HG03108 (cell line): ENCODE results near the gene SLC15A1.
A peak's percentile ranks its signal among the peaks of the same experiment; 100 is the strongest.

Experiments used
- ATAC-seq: cut with Tn5 transposase; IDR thresholded peaks from one replicate; pipeline ENCODE4 v1.9.1; 2021; ENCODE audit warnings: moderate library complexity; ENCODE audit not compliant: unreplicated experiment

SLC15A1 gene

GRCh38 chr13:98707281-98707999 lies 45.0 kb downstream of the SLC15A1 start:
- ATAC-seq, result peak; percentile 51

- no peak for ATAC-seq
Measured at GRCh38 chr13:98706446-98707110, 45.9 kb downstream of the SLC15A1 start.

GRCh38 chr13:98697791-98698190 lies 54.7 kb downstream of the SLC15A1 start:
- no peak for ATAC-seq

- ATAC-seq, result no peak
Measured at GRCh38 chr13:98693756-98694155, 58.7 kb downstream of the SLC15A1 start.

GRCh38 chr13:98691360-98691759 lies 61.1 kb downstream of the SLC15A1 start:
- ATAC-seq, result no peak

GRCh38 chr13:98690348-98691022 lies 62.0 kb downstream of the SLC15A1 start:
- ATAC-seq, result no peak

GRCh38 chr13:98689347-98689968 lies 63.0 kb downstream of the SLC15A1 start:
- ATAC-seq, result no peak

- no peak for ATAC-seq
Measured at GRCh38 chr13:98688373-98688772, 64.1 kb downstream of the SLC15A1 start.

GRCh38 chr13:98687319-98687718 lies 65.2 kb downstream of the SLC15A1 start:
- ATAC-seq, result no peak

- ATAC-seq, result no peak
Measured at GRCh38 chr13:98686270-98686669, 66.2 kb downstream of the SLC15A1 start.

- ATAC-seq, result no peak
Measured at GRCh38 chr13:98685146-98685545, 67.3 kb downstream of the SLC15A1 start.

GRCh38 chr13:98681049-98681448 lies 71.4 kb downstream of the SLC15A1 start:
- no peak for ATAC-seq

GRCh38 chr13:98678741-98679140 lies 73.7 kb downstream of the SLC15A1 start:
- no peak for ATAC-seq

GRCh38 chr13:98677398-98677797 lies 75.1 kb downstream of the SLC15A1 start:
- no peak for ATAC-seq

- no peak for ATAC-seq
Measured at GRCh38 chr13:98676239-98676638, 76.2 kb downstream of the SLC15A1 start.

- no peak for ATAC-seq
Measured at GRCh38 chr13:98675837-98676236, 76.6 kb downstream of the SLC15A1 start.

- ATAC-seq, result no peak
Measured at GRCh38 chr13:98675066-98675465, 77.4 kb downstream of the SLC15A1 start.

GRCh38 chr13:98672947-98673613 lies 79.4 kb downstream of the SLC15A1 start:
- ATAC-seq, result peak; percentile 83

- no peak for ATAC-seq
Measured at GRCh38 chr13:98668155-98668554, 84.3 kb downstream of the SLC15A1 start.

GRCh38 chr13:98665638-98665995 lies 86.9 kb downstream of the SLC15A1 start:
- no peak for ATAC-seq
